COLO668 (cell line): ENCODE data around the gene NTN1.

ENCODE experiments used
- DNase-seq: peaks from one replicate; lab custom pipeline; 2025; ENCODE audit not compliant: unreplicated experiment; lab: John Stamatoyannopoulos, UW

Gene NTN1

GRCh38 chr17:9229160-9229825, 208.0 kb downstream of the NTN1 start:
- DNase-seq: no peak

- no peak for DNase-seq
Measured at GRCh38 chr17:9229826-9230201, 208.5 kb downstream of the NTN1 start.

GRCh38 chr17:9230346-9230745, 209.0 kb downstream of the NTN1 start:
- DNase-seq: no peak

GRCh38 chr17:9230861-9231260, 209.6 kb downstream of the NTN1 start:
- no peak for DNase-seq

- DNase-seq: no peak
Measured at GRCh38 chr17:9231449-9232154, 210.3 kb downstream of the NTN1 start.

- no peak for DNase-seq
Measured at GRCh38 chr17:9232155-9232475, 210.8 kb downstream of the NTN1 start.

GRCh38 chr17:9232591-9233270, 211.4 kb downstream of the NTN1 start:
- DNase-seq: no peak

- no peak for DNase-seq
Measured at GRCh38 chr17:9233271-9233599, 211.9 kb downstream of the NTN1 start.

GRCh38 chr17:9233761-9234160, 212.5 kb downstream of the NTN1 start:
- DNase-seq: no peak

- DNase-seq: no peak
Measured at GRCh38 chr17:9234389-9234945, 213.2 kb downstream of the NTN1 start.

GRCh38 chr17:9235346-9235745, 214.0 kb downstream of the NTN1 start:
- DNase-seq: no peak

GRCh38 chr17:9236286-9237052, 215.2 kb downstream of the NTN1 start:
- DNase-seq: no peak

- no peak for DNase-seq
Measured at GRCh38 chr17:9237053-9237410, 215.7 kb downstream of the NTN1 start.

- peak; percentile 35 for DNase-seq
Measured at GRCh38 chr17:9237661-9238301, 216.5 kb downstream of the NTN1 start.

GRCh38 chr17:9238340-9239245, 217.3 kb downstream of the NTN1 start:
- DNase-seq: no peak

- peak; percentile 0 for DNase-seq
Measured at GRCh38 chr17:9239246-9239792, 218.0 kb downstream of the NTN1 start.

- peak; percentile 10 for DNase-seq
Measured at GRCh38 chr17:9239793-9240658, 218.7 kb downstream of the NTN1 start.

- peak; percentile 13 for DNase-seq
Measured at GRCh38 chr17:9240659-9241370, 219.5 kb downstream of the NTN1 start.
